ACC112 (cell line): ENCODE measurements around the gene EPB41L4A.

Experiments used
- H2AFZ ChIP-seq: fragments of 200-600 bp; sonication (generic); one replicate; pipeline ENCODE4 v1.6.0; 2017; ENCODE audit warnings: antibody characterized with exemption, low read length; ENCODE audit not compliant: unreplicated experiment
- H3K27ac ChIP-seq: fragments of 200-600 bp; sonication (generic); 2 replicates; pipeline ENCODE4 v1.5.1; 2014; ENCODE audit warnings: low read depth, mild to moderate bottlenecking, antibody characterized with exemption, low read length, moderate library complexity
- H3K27me3 ChIP-seq: fragments of 200-600 bp; sonication (generic); 2 replicates; pipeline ENCODE4 v1.6.1; 2014; ENCODE audit warnings: mild to moderate bottlenecking, antibody characterized with exemption, low read length, moderate library complexity, mixed read lengths; ENCODE audit not compliant: insufficient read depth
- H3K36me3 ChIP-seq: fragments of 200-600 bp; sonication (generic); 2 replicates; pipeline ENCODE4 v1.6.1; 2016; ENCODE audit warnings: mild to moderate bottlenecking, antibody characterized with exemption, low read length, moderate library complexity, mixed read lengths; ENCODE audit not compliant: insufficient read depth
- H3K4me1 ChIP-seq: fragments of 200-600 bp; sonication (generic); one replicate; pipeline ENCODE4 v1.6.1; 2016; ENCODE audit warnings: low read length, mixed read lengths; ENCODE audit not compliant: insufficient read depth, unreplicated experiment, control insufficient read depth
- H3K4me3 ChIP-seq: fragments of 200-600 bp; sonication (generic); 2 replicates; pipeline ENCODE4 v1.5.1; 2014; ENCODE audit warnings: mild to moderate bottlenecking, low read depth, low read length
- H3K79me2 ChIP-seq: fragments of 200-600 bp; sonication (generic); one replicate; pipeline ENCODE4 v1.6.0; 2016; ENCODE audit warnings: low read length; ENCODE audit not compliant: control insufficient read depth, unreplicated experiment, insufficient read depth

EPB41L4A gene

DNA sequence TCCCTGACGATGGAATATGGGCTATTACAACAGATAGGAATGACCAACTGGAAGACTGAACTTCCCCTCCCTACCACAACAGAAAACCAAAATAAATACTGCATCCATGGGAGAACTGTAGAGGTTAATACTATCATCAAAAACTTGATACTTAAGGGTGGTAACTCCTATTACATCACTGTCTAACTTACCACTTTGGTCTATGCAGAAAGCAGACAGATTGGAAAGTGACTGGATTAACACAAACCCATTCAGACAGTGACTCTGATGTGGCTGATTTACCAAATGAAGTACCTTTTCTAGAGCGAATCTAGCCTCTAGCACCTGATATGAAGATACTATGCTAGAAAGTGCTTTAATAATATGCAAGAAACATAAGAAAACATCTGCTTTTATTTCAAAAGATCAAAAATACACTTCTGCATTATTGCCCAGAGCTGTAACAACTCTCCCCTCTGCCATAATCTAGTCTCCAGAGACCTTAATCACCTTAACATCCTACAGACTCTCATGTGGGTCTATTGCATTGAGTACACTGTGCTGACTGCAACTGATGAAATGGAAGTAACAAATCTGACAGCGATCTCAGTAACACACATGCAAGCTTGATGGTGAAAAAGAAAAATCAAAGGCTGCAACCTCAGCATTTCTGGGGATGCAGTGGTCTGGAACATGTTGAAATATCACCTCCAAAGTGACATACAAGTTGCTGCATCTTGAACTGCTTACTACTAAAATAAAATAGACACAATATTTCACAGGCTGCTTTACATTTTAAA is 62.7 kb downstream of the EPB41L4A start:
- H3K27me3 ChIP-seq: no peaks in the 10 kb centered on the region

DNA sequence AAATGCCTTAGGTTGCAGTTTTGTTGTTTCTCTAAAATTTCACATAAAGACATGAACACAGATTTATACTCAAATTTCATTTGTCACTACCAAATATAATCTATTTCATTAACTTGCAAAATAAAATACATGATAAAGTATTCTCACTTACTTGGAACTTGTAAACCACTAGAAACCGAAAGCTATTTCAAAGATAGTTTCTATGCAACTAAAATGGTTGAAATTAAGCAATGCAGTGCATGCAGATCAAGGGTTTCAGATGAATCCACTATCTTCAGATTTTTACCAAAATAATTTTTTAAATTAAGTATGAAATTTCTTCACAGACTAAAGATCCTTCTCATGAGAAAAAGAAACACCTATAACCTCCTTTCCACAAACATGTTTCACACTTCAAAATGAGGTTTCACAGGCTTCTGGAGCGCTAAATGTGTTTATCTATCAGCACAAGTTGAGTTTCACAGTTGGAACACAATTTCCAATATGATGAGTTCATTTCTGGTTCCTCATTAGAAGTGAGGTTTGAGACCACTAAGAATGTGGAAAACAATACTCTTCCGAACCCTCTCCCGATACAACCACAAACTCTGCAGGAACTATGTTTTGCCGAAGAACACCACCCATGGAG is 63.9 kb downstream of the EPB41L4A start:
- no peaks in the 10 kb centered on the region for H3K27me3 ChIP-seq
- H3K36me3 ChIP-seq: no peaks in the 10 kb centered on the region
- H2AFZ ChIP-seq: no peak overlapping the region

More for the DNA sequence above, 62.7 kb downstream of the EPB41L4A start:
- Histone ChIP-seq H3K4me1 (no peaks in the 10 kb centered on the region), H3K4me3 (no peak overlapping the region), H2AFZ (no peak overlapping the region), H3K27ac (no peak overlapping the region), H3K36me3 (no peaks in the 10 kb centered on the region), H3K79me2 (no peaks in the 10 kb centered on the region)

DNA sequence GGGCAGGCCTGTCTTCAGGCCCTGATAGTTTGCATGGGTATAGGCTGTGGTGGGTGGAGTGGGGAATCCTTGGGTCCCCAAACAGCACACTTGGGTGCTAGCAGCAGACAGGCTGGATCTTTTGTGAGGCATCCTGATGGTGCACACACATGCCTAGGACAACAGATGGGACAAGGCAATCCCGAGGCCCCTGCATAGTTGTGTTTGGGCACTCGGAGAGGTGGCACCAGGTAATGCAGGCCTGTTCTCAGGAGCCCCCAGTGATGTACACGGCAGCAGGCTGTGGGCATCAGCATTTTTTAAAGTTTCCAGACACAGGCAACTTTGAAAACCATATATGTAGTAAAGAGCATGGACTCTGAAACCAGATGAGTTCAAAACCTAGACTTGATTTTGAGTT is 65.4 kb downstream of the EPB41L4A start:
- Histone ChIP-seq H3K27me3 (no peaks in the 10 kb centered on the region), H3K79me2 (no peaks in the 10 kb centered on the region), H3K27ac (no peak overlapping the region), H3K4me3 (no peak overlapping the region), H3K4me1 (no peaks in the 10 kb centered on the region), H3K36me3 (no peaks in the 10 kb centered on the region), H2AFZ (no peak overlapping the region)

More for the DNA sequence above, 63.9 kb downstream of the EPB41L4A start:
- H3K4me1 ChIP-seq: no peaks in the 10 kb centered on the region
- no peak overlapping the region for H3K27ac ChIP-seq
- no peaks in the 10 kb centered on the region for H3K79me2 ChIP-seq
- no peak overlapping the region for H3K4me3 ChIP-seq

DNA sequence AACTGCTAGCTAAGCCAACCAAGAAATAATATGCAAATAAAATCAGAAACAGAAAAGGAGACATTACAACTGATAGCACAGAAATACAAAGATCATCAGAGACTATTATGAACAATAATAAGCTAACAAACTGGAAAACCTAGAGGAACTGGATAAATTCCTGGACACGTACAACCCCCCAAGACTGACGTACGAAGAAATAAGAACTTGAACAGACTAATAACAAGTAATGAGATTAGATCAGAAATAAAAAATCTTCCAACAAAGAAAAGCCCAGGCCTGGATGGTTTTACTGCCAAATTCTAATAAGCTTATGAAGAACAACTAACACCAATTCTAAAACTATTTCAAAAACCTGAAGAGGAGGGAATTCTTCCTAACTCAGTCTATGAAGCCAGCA is 67.9 kb downstream of the EPB41L4A start:
- Histone ChIP-seq H3K4me1 (no peaks in the 10 kb centered on the region), H2AFZ (no peak overlapping the region), H3K36me3 (no peaks in the 10 kb centered on the region), H3K27me3 (no peaks in the 10 kb centered on the region), H3K27ac (no peak overlapping the region), H3K79me2 (no peaks in the 10 kb centered on the region), H3K4me3 (no peak overlapping the region)

DNA sequence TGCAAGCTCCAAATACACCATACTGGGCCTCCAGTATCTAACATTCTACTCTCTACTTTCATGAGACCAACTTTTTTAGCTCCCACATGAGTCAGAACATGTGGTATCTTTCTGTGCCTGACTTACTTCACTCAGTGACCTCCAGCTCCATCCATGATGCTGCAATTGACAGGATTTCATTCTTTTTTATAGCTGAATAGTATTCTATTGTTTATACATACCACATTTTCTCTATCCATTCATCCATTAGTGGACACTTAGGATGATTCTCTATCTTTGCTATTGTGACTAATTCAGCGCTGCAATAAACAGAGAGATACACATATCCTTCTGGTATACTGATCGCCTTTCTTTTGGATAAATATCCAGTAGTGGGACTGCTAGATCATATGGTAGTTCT is 68.5 kb downstream of the EPB41L4A start:
- no peaks in the 10 kb centered on the region for H3K27me3 ChIP-seq

DNA sequence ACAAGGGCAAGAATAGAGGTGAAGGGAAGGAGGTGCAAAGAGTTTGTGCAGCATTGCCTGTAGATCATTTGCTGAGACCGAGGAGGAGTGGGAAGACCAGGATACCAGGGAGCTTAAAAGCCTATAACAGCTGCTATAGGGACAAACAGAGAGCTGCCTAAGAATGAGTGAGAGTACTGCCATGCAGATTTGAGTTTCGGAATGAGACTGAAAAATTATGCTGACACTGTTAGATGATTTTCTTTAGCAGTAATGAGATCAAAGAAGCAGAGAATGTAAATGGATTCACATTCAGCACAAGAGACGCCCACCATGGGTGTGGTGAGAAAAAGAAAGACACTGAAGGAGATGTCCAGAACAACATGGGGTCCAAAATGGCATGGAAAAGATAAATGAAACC is 69.7 kb downstream of the EPB41L4A start:
- Histone ChIP-seq H3K36me3 (no peaks in the 10 kb centered on the region), H3K79me2 (no peaks in the 10 kb centered on the region), H3K27ac (no peak overlapping the region), H2AFZ (no peak overlapping the region), H3K4me1 (no peaks in the 10 kb centered on the region), H3K27me3 (no peaks in the 10 kb centered on the region), H3K4me3 (no peak overlapping the region)

More for the DNA sequence above, 68.5 kb downstream of the EPB41L4A start:
- Histone ChIP-seq H3K36me3 (no peaks in the 10 kb centered on the region), H3K4me1 (no peaks in the 10 kb centered on the region), H2AFZ (no peak overlapping the region), H3K79me2 (no peaks in the 10 kb centered on the region), H3K4me3 (no peak overlapping the region), H3K27ac (no peak overlapping the region)

DNA sequence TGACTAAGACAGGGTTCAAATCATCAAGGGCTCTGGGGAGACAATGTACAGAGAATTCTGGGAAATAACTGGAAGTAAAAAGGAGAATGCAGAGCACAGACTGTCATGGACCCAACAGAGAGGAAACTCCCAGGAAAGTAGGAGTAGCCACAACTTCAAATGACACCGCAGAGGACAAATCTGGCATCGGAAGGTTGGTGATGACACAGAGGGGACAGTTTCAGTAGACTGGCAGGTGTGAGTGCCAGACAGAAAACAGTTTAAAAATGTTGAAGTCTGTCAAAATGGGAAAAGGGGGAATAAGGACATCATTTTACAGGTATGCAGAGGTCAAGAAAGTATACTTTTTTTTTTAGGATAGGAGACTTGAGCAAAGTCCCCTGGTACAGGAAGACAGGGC is 70.2 kb downstream of the EPB41L4A start:
- H3K27ac ChIP-seq: no peak overlapping the region
- H3K27me3 ChIP-seq: no peaks in the 10 kb centered on the region
- H3K36me3 ChIP-seq: no peaks in the 10 kb centered on the region
- no peak overlapping the region for H2AFZ ChIP-seq
- H3K4me1 ChIP-seq: no peaks in the 10 kb centered on the region
- no peak overlapping the region for H3K4me3 ChIP-seq
- no peaks in the 10 kb centered on the region for H3K79me2 ChIP-seq

DNA sequence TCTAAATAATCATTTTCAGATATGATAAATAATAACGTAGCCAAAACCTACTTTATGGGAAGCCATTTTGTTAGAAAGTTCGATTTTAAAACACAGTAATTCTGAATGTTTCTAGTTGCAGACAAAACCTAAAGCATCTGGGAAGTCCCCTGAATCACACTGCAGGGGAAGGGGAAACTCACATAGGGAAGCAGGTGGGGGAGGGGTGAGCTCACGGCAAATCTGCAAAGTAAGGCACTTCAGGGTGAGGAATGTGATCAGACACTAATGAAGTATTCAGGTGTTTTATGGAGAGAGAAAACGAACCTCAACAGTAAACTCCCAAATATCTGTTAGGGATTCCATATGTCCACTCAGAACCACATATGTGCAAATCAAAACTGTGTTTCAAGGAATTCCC is 70.7 kb downstream of the EPB41L4A start:
- Histone ChIP-seq H3K79me2 (no peaks in the 10 kb centered on the region), H3K36me3 (no peaks in the 10 kb centered on the region), H2AFZ (no peak overlapping the region), H3K4me3 (no peak overlapping the region), H3K27ac (no peak overlapping the region), H3K27me3 (no peaks in the 10 kb centered on the region), H3K4me1 (no peaks in the 10 kb centered on the region)

DNA sequence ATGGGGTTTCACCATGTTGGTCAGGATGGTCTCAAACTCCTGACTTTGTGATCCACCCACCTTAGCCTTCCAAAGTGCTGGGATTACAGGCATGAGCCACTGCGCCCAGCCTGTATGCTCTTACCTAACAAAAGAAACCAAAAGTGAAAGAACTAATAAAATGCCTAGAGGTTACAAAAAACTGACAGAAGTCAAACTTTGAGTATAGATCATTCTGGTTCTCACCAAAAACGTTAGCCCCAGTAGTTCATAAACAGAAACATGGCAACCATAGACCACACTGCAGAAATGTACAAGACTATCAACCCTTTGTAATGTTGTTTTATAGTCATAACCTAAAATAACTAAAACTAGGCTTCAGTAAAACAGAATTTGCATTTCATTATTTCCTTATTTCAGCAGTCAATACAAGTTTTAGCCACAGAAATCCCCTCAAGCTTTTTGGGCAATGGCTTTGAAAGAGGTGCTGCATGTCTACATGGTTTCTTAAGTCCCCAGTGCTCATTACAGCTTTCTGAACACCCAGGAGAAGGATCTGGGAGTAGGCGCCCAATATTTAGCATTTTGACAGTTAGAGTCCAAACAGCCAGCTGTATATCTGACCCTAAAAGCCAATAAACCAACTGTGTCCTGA is 72.5 kb downstream of the EPB41L4A start:
- Histone ChIP-seq H2AFZ (no peak overlapping the region), H3K27ac (no peak overlapping the region), H3K27me3 (no peaks in the 10 kb centered on the region), H3K4me3 (no peak overlapping the region), H3K79me2 (no peaks in the 10 kb centered on the region), H3K36me3 (no peaks in the 10 kb centered on the region), H3K4me1 (no peaks in the 10 kb centered on the region)

DNA sequence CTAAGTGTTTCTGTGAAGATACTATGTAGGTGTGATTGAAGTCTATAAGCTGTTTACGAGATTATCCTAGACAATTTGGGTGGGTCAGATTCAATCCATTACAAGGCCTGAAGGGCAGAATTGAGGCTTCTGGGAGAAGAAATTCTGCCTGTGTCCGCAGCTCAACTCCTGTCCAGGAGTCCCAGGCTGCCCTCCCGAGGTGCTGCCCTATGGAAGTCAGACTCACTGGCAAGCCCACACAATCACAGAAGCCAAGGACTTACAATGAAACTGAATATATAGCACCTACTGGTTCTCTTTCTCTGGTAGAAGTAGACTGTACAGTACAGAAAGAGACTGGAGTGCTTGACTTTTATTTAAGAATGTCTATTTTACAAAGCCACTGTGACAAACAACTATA is 74.5 kb downstream of the EPB41L4A start:
- Histone ChIP-seq H3K27me3 (no peaks in the 10 kb centered on the region), H3K4me3 (no peak overlapping the region), H3K4me1 (no peaks in the 10 kb centered on the region), H3K79me2 (no peaks in the 10 kb centered on the region), H3K27ac (no peak overlapping the region), H3K36me3 (no peaks in the 10 kb centered on the region), H2AFZ (no peak overlapping the region)

DNA sequence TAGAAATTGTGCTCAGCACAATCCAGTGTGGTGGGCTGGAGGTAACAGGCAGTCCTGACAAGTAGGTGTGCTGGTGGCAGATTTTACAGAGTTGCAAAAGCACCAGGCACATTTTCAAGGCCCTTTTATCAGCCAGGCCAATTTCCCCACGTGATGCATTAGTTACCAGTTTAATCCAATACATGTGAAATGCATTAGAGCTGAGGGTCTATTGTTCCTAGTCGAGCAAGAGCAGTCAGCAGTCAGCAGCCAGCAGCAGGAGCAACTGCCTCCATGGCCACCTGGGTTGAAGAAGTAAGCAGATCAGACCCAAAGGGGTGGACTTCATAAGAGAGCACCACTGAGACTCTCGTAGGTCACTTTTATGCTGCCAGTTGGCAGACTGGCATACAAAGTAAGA is 76.7 kb downstream of the EPB41L4A start:
- H3K36me3 ChIP-seq: no peaks in the 10 kb centered on the region
- peaks cover 10% of the 10 kb centered on the region for H3K4me1 ChIP-seq
- H3K27ac ChIP-seq: no peak overlapping the region

More for the DNA sequence above, 76.7 kb downstream of the EPB41L4A start:
- Histone ChIP-seq H3K27me3 (no peaks in the 10 kb centered on the region), H2AFZ (no peak overlapping the region), H3K79me2 (no peaks in the 10 kb centered on the region), H3K4me3 (no peak overlapping the region)
